Loucy (cell line): ENCODE data around the gene LAMTOR1.
"Not testable (repeated sequence)": the region's sequence is repeated elsewhere in the genome, so short reads cannot be mapped to it uniquely, and the experiment has no call there.

Source experiments
- H2AFZ ChIP-seq: fragments of 200-600 bp; sonication (generic); 2 replicates; pipeline ENCODE4 v1.6.0; 2016; ENCODE audit warnings: antibody characterized with exemption, mild to moderate bottlenecking, low read length, moderate library complexity
- H3F3A ChIP-seq: fragments of 200-600 bp; 2 replicates; pipeline ENCODE4 v1.6.0; 2016; ENCODE audit warnings: antibody characterized with exemption, low read depth, mild to moderate bottlenecking
- H3K27me3 ChIP-seq: fragments of 200-600 bp; sonication (generic); 2 replicates; pipeline ENCODE4 v1.6.1; 2014; ENCODE audit warnings: low read length, mild to moderate bottlenecking; ENCODE audit not compliant: insufficient read depth, poor library complexity, severe bottlenecking
- H3K36me3 ChIP-seq: fragments of 200-600 bp; sonication (generic); 2 replicates; pipeline ENCODE4 v1.6.1; 2016; ENCODE audit warnings: low read length; ENCODE audit not compliant: insufficient read depth
- H3K4me1 ChIP-seq: fragments of 200-600 bp; sonication (generic); 2 replicates; pipeline ENCODE4 v1.5.1; 2014; ENCODE audit warnings: low read length, mild to moderate bottlenecking; ENCODE audit not compliant: insufficient read depth, poor library complexity, severe bottlenecking
- H3K4me2 ChIP-seq: fragments of 200-600 bp; sonication (generic); 2 replicates; pipeline ENCODE4 v1.6.0; 2014; ENCODE audit warnings: antibody characterized with exemption, low read length, low read depth, mild to moderate bottlenecking; ENCODE audit not compliant: poor library complexity, severe bottlenecking
- H3K4me3 ChIP-seq: fragments of 200-600 bp; sonication (generic); 2 replicates; pipeline ENCODE4 v1.5.1; 2014; ENCODE audit warnings: low read length, mild to moderate bottlenecking, mixed read lengths; ENCODE audit not compliant: poor library complexity, severe bottlenecking
- H3K79me2 ChIP-seq: fragments of 200-600 bp; sonication (generic); 2 replicates; pipeline ENCODE4 v1.6.1; 2014; ENCODE audit warnings: low read length; ENCODE audit not compliant: insufficient read depth
- H3K9ac ChIP-seq: fragments of 200-600 bp; sonication (generic); 2 replicates; pipeline ENCODE4 v1.6.0; 2014; ENCODE audit warnings: mild to moderate bottlenecking, low read depth, low read length, moderate library complexity; ENCODE audit not compliant: poor library complexity, severe bottlenecking
- H3K9me2 ChIP-seq: fragments of 200-600 bp; sonication (generic); replicated peaks from 2 replicates; pipeline ENCODE4 v1.6.1; 2016; ENCODE audit warnings: low read depth, low read length, mixed read lengths
- H3K9me3 ChIP-seq: fragments of 200-600 bp; sonication (generic); 2 replicates; pipeline ENCODE4 v1.6.1; 2014; ENCODE audit warnings: mild to moderate bottlenecking, antibody characterized with exemption, low read length, low read depth; ENCODE audit not compliant: insufficient read depth
- H4K20me1 ChIP-seq: fragments of 200-600 bp; sonication (generic); 2 replicates; pipeline ENCODE4 v1.6.0; 2014; ENCODE audit warnings: antibody characterized with exemption, low read length, mild to moderate bottlenecking; ENCODE audit not compliant: insufficient read depth, poor library complexity, severe bottlenecking
- CTCF ChIP-seq: fragments of 200-600 bp; sonication (generic); conservative IDR thresholded peaks from 2 replicates; pipeline ENCODE4 v1.5.1; 2014; ENCODE audit warnings: mild to moderate bottlenecking, antibody characterized with exemption, low read length
- EZH2phosphoT487 ChIP-seq: fragments of 200-600 bp; IDR thresholded peaks from 2 replicates; pipeline ENCODE4 v1.6.1; 2018; ENCODE audit warnings: antibody characterized with exemption, mild to moderate bottlenecking, moderate library complexity, borderline replicate concordance

The LAMTOR1 gene

GRCh38 chr11:72136684-72137262, 33.7 kb upstream of the LAMTOR1 start:
- Histone ChIP-seq H2AFZ (no peak overlapping the region), H3K4me2 (no peak overlapping the region), H3K4me1 (no peaks in the 10 kb centered on the region), H3K9ac (no peak overlapping the region), H4K20me1 (no peaks in the 10 kb centered on the region), H3K9me3 (no peaks in the 10 kb centered on the region), H3K4me3 (no peak overlapping the region), H3K79me2 (no peaks in the 10 kb centered on the region), H3K9me2 (no peaks in the 10 kb centered on the region), H3K36me3 (no peaks in the 10 kb centered on the region), H3K27me3 (no peaks in the 10 kb centered on the region), H3F3A (no peaks in the 10 kb centered on the region)
- TF ChIP-seq EZH2phosphoT487, result no peak
- no peak for TF ChIP-seq CTCF

DNA sequence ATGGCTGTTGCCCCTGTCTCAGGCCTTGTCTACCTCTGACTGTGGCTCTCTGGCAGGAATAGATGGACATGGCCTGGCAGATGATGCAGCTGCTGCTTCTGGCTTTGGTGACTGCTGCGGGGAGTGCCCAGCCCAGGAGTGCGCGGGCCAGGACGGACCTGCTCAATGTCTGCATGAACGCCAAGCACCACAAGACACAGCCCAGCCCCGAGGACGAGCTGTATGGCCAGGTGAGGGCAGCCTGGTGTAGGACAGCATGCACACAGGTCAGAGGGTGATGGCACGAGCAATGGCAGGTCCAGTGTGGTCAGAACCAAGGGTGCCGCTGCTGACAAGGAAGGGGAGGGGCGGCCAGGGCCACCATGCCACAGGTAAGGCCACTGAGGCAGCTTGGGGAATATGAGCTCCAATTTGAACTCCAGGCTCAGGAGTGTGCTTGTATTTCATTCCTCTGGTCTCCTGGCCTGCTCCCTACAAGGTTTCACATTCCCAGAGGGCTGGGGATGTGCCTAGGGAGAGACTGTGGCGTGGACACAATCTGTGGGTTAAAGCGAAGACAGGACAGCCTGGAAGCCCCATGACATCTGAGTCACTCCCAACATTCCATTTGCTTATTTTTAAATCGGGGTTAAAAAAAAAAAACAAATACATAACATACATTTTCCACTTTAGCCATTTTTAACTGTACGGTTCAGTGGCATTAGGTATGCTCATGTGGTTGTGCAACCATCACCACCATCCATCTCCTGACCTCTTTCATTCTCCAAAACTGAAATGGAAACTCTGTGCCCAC, 33.0 kb upstream of the LAMTOR1 start:
- H3F3A ChIP-seq, result no peaks in the 10 kb centered on the region
- H3K4me1 ChIP-seq, result no peaks in the 10 kb centered on the region
- H3K36me3 ChIP-seq, result no peaks in the 10 kb centered on the region
- no peak overlapping the region for H3K9ac ChIP-seq
- H3K27me3 ChIP-seq, result no peaks in the 10 kb centered on the region
- H4K20me1 ChIP-seq, result no peaks in the 10 kb centered on the region
- no peak overlapping the region for H2AFZ ChIP-seq
- no peak for TF ChIP-seq CTCF
- TF ChIP-seq EZH2phosphoT487, result no peak
- H3K4me3 ChIP-seq, result no peak overlapping the region
- no peak overlapping the region for H3K4me2 ChIP-seq
- H3K9me2 ChIP-seq, result no peaks in the 10 kb centered on the region
- H3K9me3 ChIP-seq, result no peaks in the 10 kb centered on the region
- H3K79me2 ChIP-seq, result no peaks in the 10 kb centered on the region

- not testable (repeated sequence) for H3K9me3 ChIP-seq, H3K4me2 ChIP-seq, H2AFZ ChIP-seq
These were observed 32.4 kb upstream of the LAMTOR1 start, which contains the start of gene FOLR3 for GRCh38 chr11:72135473-72135872. Gene FOLR3 (plus strand): TSS chr11:72135725. CDS start chr11:72135953, 228 bp downstream.

More at GRCh38 chr11:72135473-72135872, 32.4 kb upstream of the LAMTOR1 start, which contains the start of gene FOLR3:
- not testable (repeated sequence) for H3K36me3 ChIP-seq, H3K4me3 ChIP-seq, H3K4me1 ChIP-seq, H3K9me2 ChIP-seq, H3K79me2 ChIP-seq, H3K9ac ChIP-seq, H4K20me1 ChIP-seq, H3K27me3 ChIP-seq, H3F3A ChIP-seq
